ENCODE results near the gene VWA3B.
"Not testable (repeated sequence)": the region's sequence is repeated elsewhere in the genome, so short reads cannot be mapped to it uniquely, and the experiment has no call there.

Gene VWA3B

DNA sequence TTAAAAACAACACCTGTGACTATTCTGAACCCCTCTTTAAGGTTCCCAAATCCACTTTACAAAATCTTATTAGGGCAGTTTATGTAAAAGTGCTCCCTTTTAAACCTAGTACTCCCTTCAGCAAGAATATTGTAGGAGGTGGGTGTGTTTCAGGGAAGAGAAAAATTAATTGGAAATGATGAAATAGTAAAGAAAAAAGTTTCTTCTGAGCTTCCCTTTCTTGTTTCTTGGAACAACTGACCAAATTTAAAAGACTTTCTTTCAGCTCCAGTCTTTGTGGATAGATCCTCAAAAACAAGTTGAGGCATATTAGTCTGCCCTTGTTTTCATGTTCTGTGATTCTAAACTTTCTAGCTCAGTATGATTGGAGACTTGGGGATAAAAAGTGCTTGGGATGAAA, 3.0 kb downstream of the VWA3B start:
- DNase-seq: no peak

DNA sequence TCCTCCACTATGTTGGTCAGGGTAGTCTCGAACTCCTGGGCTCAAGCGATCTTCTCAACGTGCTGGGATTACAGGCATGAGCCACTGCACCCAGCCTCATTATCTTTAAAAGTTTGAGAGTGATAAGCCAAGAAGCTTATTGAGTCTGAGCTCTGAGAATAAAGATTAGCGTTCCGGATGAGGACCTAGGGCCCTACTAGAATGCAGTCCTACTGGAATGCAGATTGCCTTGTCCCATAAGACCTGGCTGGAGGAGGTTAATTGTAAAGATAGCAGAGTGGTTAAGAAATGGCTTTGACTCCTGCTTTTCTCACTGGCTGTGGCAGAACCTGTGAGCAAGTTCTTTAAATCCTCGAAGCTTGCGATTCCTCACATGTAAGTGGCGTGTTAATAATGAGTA, 4.0 kb downstream of the VWA3B start:
- DNase-seq: no peak

- DNase-seq: no peak
Observed at GRCh38 chr2:98091738-98092137, 4.8 kb downstream of the VWA3B start.

DNA sequence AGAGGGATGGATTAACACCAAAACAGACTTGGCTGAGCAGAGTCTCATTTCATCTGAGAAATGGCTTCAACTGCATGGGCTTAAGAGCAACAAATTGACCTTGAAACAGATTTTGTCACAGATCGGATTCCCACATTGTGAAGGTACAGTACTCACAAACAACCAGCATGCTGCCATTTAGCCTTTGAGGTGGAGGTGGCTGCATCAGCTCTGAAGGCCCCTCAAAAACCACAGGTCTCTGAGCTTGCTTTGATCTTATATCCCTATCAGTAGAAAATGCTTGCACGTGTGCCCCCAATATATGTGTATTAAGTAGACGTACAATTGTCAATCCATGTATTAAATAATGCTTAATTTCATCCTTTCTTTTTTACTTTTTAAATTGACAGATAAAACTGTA, 6.2 kb downstream of the VWA3B start:
- DNase-seq: no peak

GRCh38 chr2:98093611-98094010, 6.6 kb downstream of the VWA3B start:
- DNase-seq: no peak

DNA sequence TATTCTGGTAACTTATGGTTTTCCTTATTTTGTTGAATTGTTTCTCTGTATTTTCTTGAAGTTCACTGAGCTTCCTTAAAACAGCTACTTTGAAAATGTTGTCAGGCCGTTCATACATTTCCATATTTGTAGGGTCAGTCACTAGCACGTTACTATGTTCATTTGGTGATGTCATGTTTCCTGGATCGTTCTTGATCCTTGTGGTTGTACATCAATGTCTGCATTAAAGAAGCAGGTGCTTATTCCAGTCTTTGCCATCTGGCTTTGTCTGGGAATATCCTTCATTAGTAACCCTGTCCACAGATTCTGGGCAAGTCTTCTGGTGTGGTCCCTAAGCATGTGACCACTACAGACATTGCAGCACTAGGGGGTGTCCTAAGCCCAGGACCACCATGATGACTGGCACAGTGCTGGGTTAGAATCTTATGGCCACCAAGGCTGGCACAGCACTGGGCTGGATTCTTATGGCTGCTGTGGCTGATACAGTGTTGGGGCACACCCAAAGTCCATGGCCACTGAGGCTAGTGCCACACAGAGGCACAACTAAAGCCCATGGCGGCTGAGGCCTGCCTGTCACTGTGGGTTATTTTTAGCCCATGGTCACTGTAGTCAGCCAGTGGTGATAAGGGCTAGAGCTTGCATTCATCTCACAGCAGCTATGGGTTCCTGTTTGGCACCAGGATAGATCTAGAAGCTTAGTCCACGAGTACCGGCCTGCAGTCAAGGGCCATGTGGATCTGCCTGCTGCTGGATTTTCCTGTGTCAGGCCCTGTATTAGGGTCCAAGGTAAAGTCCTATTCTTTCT, 13.2 kb downstream of the VWA3B start:
- DNase-seq: no peak

DNA sequence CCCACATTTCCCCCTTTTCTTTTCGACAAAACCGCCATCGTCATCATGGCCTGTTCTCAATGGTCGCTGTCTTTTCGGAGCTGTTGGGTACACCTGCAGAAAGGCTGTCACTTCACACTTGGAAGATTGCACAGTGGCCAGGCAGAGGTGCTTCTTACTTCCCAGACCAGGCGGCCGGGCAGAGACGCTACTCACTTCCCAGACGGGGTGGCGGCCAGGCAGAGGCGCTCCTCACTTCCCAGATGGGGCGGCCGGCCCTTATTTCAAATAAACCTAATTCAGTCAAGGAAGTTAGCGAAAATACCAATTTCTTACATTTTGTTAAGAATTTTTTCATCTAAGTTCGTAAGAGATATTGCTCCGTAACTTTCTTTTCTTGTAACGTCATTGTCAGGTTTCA, 15.3 kb downstream of the VWA3B start:
- not testable (repeated sequence) for DNase-seq

- DNase-seq: no peak
Observed at GRCh38 chr2:98102878-98103277, 15.9 kb downstream of the VWA3B start.

DNA sequence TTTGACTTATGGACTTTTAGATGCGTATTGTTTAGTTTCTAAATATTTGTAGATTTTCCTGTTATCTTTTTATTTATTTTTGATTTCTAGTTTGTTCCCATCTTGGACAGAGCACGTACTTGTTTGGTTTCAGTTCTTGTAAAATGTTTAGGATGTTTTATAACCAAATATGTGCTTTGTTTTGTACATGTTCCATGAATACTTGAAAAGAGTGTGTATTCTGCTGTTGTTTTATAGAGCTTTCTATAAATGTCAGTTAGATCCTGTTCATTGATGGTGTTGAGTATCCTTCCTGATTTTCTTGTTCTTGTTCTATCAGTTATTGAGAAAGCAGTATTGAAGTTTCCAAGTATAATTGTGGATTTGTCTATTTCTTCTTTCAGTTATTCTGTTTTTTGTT, 21.1 kb downstream of the VWA3B start:
- no peak for DNase-seq

GRCh38 chr2:98110741-98111140, 23.8 kb downstream of the VWA3B start:
- no peak for DNase-seq

GRCh38 chr2:98114643-98115330, 27.8 kb downstream of the VWA3B start:
- no peak for DNase-seq

DNA sequence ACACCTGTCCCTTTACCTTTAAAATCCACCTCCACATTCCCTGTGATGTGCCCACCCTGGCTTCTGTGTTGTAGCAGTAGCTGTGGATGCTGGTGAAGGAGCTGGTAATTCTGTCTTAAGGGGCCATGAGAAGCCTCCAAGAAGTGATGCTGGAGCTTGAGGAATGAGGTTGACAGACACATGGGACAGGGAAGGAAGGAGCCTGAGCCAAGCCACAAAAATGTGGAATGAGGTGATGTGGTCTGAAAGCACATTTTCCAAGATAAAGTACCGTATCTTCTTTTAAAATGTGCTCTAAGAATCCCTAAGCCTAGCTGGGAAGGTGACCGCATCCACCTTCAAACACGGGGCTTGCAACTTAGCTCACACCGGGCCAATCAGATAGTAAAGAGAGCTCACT, 31.2 kb downstream of the VWA3B start:
- DNase-seq: no peak

- no peak for DNase-seq
Observed at GRCh38 chr2:98118852-98119251, 31.9 kb downstream of the VWA3B start.

- DNase-seq: no peak
Observed at GRCh38 chr2:98121149-98121548, 34.2 kb downstream of the VWA3B start.

GRCh38 chr2:98122524-98122923, 35.6 kb downstream of the VWA3B start:
- no peak for DNase-seq

- no peak for DNase-seq
Observed at GRCh38 chr2:98123286-98123685, 36.3 kb downstream of the VWA3B start.

GRCh38 chr2:98126061-98126460, 39.1 kb downstream of the VWA3B start:
- no peak for DNase-seq

DNA sequence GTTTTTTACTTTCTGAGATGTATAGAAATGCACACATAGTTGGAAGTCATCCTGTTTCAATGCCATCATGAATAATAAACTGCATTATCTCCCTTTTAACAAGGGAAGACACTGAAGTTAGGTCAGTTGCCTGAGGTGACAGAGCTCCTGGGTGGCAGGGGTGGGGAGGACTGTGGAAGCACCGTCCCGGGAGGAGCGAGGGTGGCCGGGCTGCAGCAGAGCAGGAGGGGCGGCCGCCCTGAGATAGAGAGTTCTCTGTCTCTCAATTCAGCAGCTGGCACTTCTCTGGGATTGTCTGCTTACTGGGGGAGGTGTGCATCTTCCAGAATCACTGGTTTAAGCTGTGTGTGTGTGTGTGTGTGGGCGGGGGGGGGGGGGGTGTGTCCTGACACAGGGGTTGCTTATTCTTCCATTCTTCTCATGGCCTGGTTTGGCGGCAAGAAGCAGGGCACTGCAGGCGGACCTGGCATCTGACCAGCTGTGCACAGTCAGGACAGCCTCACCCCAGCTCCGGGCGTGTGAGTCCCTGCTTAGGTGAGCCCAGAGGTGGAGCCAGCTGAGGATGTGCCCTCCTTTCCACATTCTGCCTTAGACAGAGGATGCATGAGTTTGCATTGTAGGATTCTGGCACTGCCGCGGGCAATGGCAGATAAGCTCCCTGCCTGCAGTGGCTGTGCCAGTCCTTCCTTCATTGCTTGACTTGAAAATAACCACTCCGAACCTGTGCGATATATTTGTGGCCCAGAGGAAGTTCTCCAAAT, 40.4 kb downstream of the VWA3B start:
- no peak for DNase-seq

DNA sequence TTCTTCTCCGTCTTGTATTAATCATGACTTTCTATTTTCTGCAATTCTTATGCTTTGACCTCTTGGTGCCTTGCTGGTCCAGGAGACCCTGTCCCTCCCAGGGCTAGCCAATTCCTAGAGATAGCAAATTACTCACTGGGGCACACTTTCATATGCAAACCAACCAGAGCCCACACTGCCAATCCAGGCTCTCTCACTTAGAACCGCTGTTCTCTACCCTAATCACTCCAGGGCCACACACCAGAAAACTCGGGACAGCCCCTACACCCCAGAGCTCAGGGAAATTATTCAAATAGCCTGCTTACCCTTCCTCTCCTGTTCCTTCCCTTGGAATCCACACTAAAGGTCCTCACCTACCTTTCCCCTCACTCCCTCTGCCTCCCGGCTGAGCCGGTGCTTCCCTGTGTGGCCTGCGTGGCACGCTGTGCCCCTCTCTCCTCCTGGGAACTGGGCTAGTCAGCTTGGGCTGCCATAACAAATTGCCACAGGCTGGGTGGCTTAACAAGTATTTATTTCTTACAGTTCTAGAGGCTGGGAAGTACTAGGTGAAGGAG, 41.7 kb downstream of the VWA3B start:
- DNase-seq: no peak

DNA sequence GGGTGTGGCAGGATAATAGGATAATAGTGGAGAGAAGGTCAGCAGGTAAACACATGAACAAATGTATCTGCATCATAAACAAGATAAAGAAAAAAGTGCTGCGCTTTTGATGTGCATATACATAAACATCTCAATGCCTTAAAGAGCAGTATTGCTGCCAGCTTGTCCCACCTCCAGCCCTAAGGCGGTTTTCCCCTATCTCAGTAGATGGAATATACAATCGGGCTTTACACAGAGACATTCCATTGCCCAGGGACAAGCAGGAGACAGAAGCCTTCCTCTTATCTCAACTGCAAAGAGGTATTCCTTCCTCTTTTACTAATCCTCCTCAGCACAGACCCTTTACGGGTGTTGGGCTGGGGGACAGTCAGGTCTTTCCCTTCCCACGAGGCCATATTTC, 43.1 kb downstream of the VWA3B start:
- DNase-seq: not testable (repeated sequence)

DNA sequence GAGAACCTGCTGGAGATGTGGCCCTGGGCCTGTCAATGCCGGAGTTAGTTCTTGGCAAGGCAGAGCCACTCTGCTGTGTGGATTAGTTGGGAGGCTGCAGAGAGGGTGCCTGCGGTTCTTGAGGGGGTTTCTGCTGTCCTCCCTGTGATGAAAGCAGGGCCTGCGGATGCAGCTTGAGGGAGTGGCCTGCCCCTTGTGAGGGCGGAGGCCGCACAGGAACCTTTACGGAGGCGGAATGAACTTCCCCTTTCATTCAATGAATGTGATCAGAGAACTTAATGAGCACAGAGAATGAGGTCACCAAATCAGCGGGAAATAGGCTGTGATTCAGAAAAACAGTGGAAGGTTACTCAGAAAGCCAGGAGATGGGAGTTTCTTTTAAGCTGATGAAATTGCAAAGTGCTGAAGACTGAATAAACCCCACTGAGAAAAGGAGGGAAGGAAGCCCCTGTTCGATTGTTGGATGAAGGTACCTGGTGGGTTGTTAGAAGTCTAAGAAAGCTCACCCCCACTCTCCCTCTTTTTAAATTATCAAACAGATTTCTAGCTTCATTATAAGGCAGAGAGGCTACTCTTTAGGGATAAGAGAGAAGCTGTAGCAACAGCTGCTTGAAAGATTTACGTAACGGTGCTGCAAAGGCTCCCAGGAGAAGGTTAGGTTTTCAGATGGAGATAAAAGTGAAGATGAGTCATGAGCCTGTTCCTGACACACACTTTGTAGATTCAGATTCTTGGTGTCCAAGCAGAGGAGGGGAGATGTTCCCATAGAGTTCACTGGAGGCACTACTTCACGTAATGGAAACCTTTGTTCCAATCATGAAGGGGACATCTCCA, 47.4 kb downstream of the VWA3B start:
- DNase-seq: no peak

- no peak for DNase-seq
Observed at GRCh38 chr2:98137196-98137595, 50.2 kb downstream of the VWA3B start.

DNA sequence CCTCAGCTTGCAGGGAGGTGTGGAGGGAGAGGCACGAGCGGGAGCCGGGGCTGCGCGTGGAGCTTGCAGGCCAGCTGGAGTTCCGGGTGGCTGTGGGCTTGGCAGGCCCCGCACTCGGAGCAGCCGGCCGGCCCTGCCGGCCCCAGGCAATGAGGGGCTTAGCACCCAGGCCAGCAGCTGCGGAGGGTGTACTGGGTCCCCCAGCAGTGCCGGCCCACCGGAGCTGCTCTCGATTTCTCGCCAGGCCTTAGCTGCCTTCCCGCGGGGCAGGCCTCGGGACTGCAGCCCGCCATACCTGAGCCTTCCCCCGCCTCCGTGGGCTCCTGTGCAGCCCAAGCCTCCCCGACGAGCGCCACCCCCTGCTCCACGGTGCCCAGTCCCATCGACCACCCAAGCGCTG, 52.0 kb downstream of the VWA3B start:
- not testable (repeated sequence) for DNase-seq
